H9 (cell line): ENCODE data around the gene GLYR1. TPM values are rescaled to one million over a fixed set of nuclear protein-coding genes. Genes with fewer than 3 reads are reported as not detected.
A peak's percentile ranks its signal among the peaks of the same experiment; 100 is the strongest.

Experiments
- DNase-seq: peaks from one replicate; pipeline ENCODE4 v3.0.0-alpha.2; 2017
- H2AFZ ChIP-seq: one replicate; pipeline ENCODE4 v1.6.1; 2013; ENCODE audit warnings: mild to moderate bottlenecking, low read length, control low read depth, moderate library complexity
- H2AK5ac ChIP-seq: 2 replicates; pipeline ENCODE4 v1.6.1; 2013; ENCODE audit warnings: low read length, control low read depth, mixed read lengths; ENCODE audit not compliant: insufficient read length
- H2BK120ac ChIP-seq: one replicate; pipeline ENCODE4 v1.6.1; 2013; ENCODE audit warnings: low read depth, mild to moderate bottlenecking, low read length, control low read depth, inconsistent platforms; ENCODE audit not compliant: poor library complexity, severe bottlenecking
- H2BK12ac ChIP-seq: 2 replicates; pipeline ENCODE4 v1.6.1; 2013; ENCODE audit warnings: low read length, control low read depth, mixed read lengths, low read depth; ENCODE audit not compliant: insufficient read length
- H2BK15ac ChIP-seq: 2 replicates; pipeline ENCODE4 v1.6.1; 2013; ENCODE audit warnings: low read depth, low read length, control low read depth
- H2BK20ac ChIP-seq: one replicate; pipeline ENCODE4 v1.6.1; 2013; ENCODE audit warnings: low read depth, mild to moderate bottlenecking, low read length, control low read depth, inconsistent platforms; ENCODE audit not compliant: poor library complexity, severe bottlenecking
- H2BK5ac ChIP-seq: 2 replicates; pipeline ENCODE4 v1.6.1; 2013; ENCODE audit warnings: low read length, control low read depth, mixed read lengths; ENCODE audit not compliant: insufficient read length
- H3K14ac ChIP-seq: 2 replicates; pipeline ENCODE4 v1.6.1; 2013; ENCODE audit warnings: low read length, control low read depth; ENCODE audit not compliant: insufficient read depth
- H3K18ac ChIP-seq: 2 replicates; pipeline ENCODE4 v1.6.1; 2013; ENCODE audit warnings: low read depth, mild to moderate bottlenecking, mixed read lengths, low read length, control low read depth; ENCODE audit not compliant: insufficient read length
- H3K23ac ChIP-seq: 2 replicates; pipeline ENCODE4 v1.6.1; 2013; ENCODE audit warnings: low read length, control low read depth, mixed read lengths, low read depth; ENCODE audit not compliant: insufficient read length
- H3K23me2 ChIP-seq: 2 replicates; pipeline ENCODE4 v1.6.1; 2013; ENCODE audit warnings: low read depth, mild to moderate bottlenecking, mixed read lengths, low read length, control low read depth; ENCODE audit not compliant: insufficient read length, poor library complexity, severe bottlenecking
- H3K27ac ChIP-seq: 2 replicates; pipeline ENCODE4 v1.5.1; 2013; ENCODE audit warnings: low read length, control low read depth, mixed read lengths, low read depth; ENCODE audit not compliant: insufficient read length
- H3K27me3 ChIP-seq: 2 replicates; pipeline ENCODE4 v1.6.1; 2013; ENCODE audit warnings: low read length, control low read depth, inconsistent platforms; ENCODE audit not compliant: insufficient read depth
- H3K4ac ChIP-seq: 2 replicates; pipeline ENCODE4 v1.6.1; 2013; ENCODE audit warnings: low read depth, mild to moderate bottlenecking, control low read depth, inconsistent platforms, low read length, moderate library complexity
- H3K4me1 ChIP-seq: 2 replicates; pipeline ENCODE4 v1.6.1; 2013; ENCODE audit warnings: low read length, control low read depth, inconsistent platforms; ENCODE audit not compliant: insufficient read depth
- H3K4me2 ChIP-seq: 2 replicates; pipeline ENCODE4 v1.6.1; 2013; ENCODE audit warnings: low read length, control low read depth, mixed read lengths; ENCODE audit not compliant: insufficient read length, insufficient read depth
- H3K56ac ChIP-seq: 2 replicates; pipeline ENCODE4 v1.6.1; 2013; ENCODE audit warnings: low read depth, mild to moderate bottlenecking, mixed read lengths, low read length, control low read depth; ENCODE audit not compliant: insufficient read length
- H3K79me1 ChIP-seq: 2 replicates; pipeline ENCODE4 v1.6.1; 2013; ENCODE audit warnings: low read depth, mild to moderate bottlenecking, moderate library complexity, low read length, control low read depth, inconsistent platforms; ENCODE audit not compliant: insufficient read depth, poor library complexity, severe bottlenecking
- H3K79me2 ChIP-seq: 2 replicates; pipeline ENCODE4 v1.6.1; 2013; ENCODE audit warnings: low read length, control low read depth, inconsistent platforms; ENCODE audit not compliant: insufficient read depth
- H3K9ac ChIP-seq: 2 replicates; pipeline ENCODE4 v1.6.1; 2013; ENCODE audit warnings: low read length, control low read depth, mixed read lengths; ENCODE audit not compliant: insufficient read length; ENCODE audit errors: extremely low read depth
- H3K9me3 ChIP-seq: one replicate; pipeline ENCODE4 v1.6.1; 2013; ENCODE audit warnings: low read depth, low read length, inconsistent platforms; ENCODE audit not compliant: control insufficient read depth
- H3T11ph ChIP-seq: one replicate; pipeline ENCODE4 v1.6.1; 2013; ENCODE audit warnings: mild to moderate bottlenecking, low read length, control low read depth, inconsistent platforms
- H4K20me1 ChIP-seq: one replicate; pipeline ENCODE4 v1.6.1; 2013; ENCODE audit not compliant: control insufficient read depth, insufficient read length, insufficient read depth
- H4K5ac ChIP-seq: 2 replicates; pipeline ENCODE4 v1.6.1; 2013; ENCODE audit warnings: low read depth, mild to moderate bottlenecking, mixed read lengths, low read length, control low read depth; ENCODE audit not compliant: insufficient read length
- H4K8ac ChIP-seq: replicated peaks from 2 replicates; pipeline ENCODE4 v1.6.1; 2013; ENCODE audit warnings: low read length, control low read depth, mixed read lengths, low read depth; ENCODE audit not compliant: insufficient read length
- H4K91ac ChIP-seq: 2 replicates; pipeline ENCODE4 v1.6.1; 2013; ENCODE audit warnings: low read depth, mild to moderate bottlenecking, moderate library complexity, mixed read lengths, low read length, control low read depth; ENCODE audit not compliant: insufficient read length
- H3K27ac Mint-ChIP-seq, 3 experiments: 2 replicates in 2 of 3; 3 replicates in 1 of 3; pipeline ENCODE4 v1.8.0; 2020 to 2021; ENCODE audit warnings: mixed read lengths in 3 of 3, mild to moderate bottlenecking in 1 of 3, moderate library complexity in 1 of 3
- H3K27me3 Mint-ChIP-seq: 2 replicates; pipeline ENCODE4 v1.8.0; 2021; ENCODE audit warnings: low read depth, mild to moderate bottlenecking, moderate library complexity, mixed read lengths
- H3K36me3 Mint-ChIP-seq, 3 experiments: 2 replicates in 2 of 3; 3 replicates in 1 of 3; pipeline ENCODE4 v1.8.0; 2020 to 2021; ENCODE audit warnings: low read depth in 3 of 3, mixed read lengths in 3 of 3; ENCODE audit not compliant: insufficient read depth in 1 of 3
- H3K4me1 Mint-ChIP-seq, 2 experiments: 2 replicates each; pipeline ENCODE4 v1.8.0; 2020; ENCODE audit warnings: mixed read lengths in 2 of 2
- H3K4me3 Mint-ChIP-seq, 2 experiments: 2 replicates in 1 of 2; 3 replicates in 1 of 2; pipeline ENCODE4 v1.8.0; 2020 to 2021; ENCODE audit warnings: mild to moderate bottlenecking in 2 of 2, mixed read lengths in 2 of 2, moderate library complexity in 1 of 2
- H3K9me3 Mint-ChIP-seq, 2 experiments: 2 replicates in 1 of 2; 3 replicates in 1 of 2; pipeline ENCODE4 v1.8.0; 2020; ENCODE audit warnings: mild to moderate bottlenecking in 2 of 2, mixed read lengths in 2 of 2, moderate library complexity in 1 of 2
- CTCF ChIP-seq: fragments of 200-600 bp; sonication (generic); conservative IDR thresholded peaks from 3 replicates; pipeline ENCODE4 v1.8.0; 2021; ENCODE audit warnings: antibody characterized with exemption, mild to moderate bottlenecking
- WGBS: extraction: QIAGEN DNeasy Blood & Tissue Kit; methylation state at CpG from one replicate; pipeline ENCODE4 v1.1.7; 2013; ENCODE audit warnings: missing lambda C conversion rate, low lambda C conversion rate, mixed read lengths; ENCODE audit not compliant: insufficient read length; ENCODE audit errors: extremely low coverage; 5-methylcytosine and 5-hydroxymethylcytosine counted together
- total RNA-seq: library from RNA; stranded (reverse); gene quantifications from 2 replicates; pipeline ENCODE4 v1.2.1, GENCODE V29; 2021

Gene GLYR1
- total RNA-seq, 1 experiment from 2014 or later = 114 TPM

- H4K20me1 ChIP-seq = no peaks in the 10 kb centered on the region
- H2BK15ac ChIP-seq = no peak overlapping the region
- WGBS = no CpG with 5 or more reads among the region's 21 CpGs
Measured at GRCh38 chr16:4870138-4870671, 23.1 kb upstream of the GLYR1 start.

More at GRCh38 chr16:4870138-4870671, 23.1 kb upstream of the GLYR1 start:
- no peak overlapping the region for H3K9ac ChIP-seq
- no peak overlapping the region for H3K23ac ChIP-seq
- H3K14ac ChIP-seq = no peak overlapping the region
- H3K9me3 Mint-ChIP-seq = no peaks in the 10 kb centered on the region
- H2BK120ac ChIP-seq = no peak overlapping the region
- no peaks in the 10 kb centered on the region for H3K79me1 ChIP-seq
- H3K4me1 ChIP-seq = no peaks in the 10 kb centered on the region
- H3K27ac ChIP-seq = no peak overlapping the region
- H3K56ac ChIP-seq = no peak overlapping the region
- no peak overlapping the region for H2AK5ac ChIP-seq
- TF ChIP-seq CTCF = no peak
- no peaks in the 10 kb centered on the region; the same call in 1 of the 2 replicates for H3K27me3 ChIP-seq
- H2AFZ ChIP-seq = no peak overlapping the region
- no peak overlapping the region for H3K18ac ChIP-seq
- no peaks in the 10 kb centered on the region for H3K4me1 Mint-ChIP-seq
- H3K27me3 Mint-ChIP-seq = no peaks in the 10 kb centered on the region
- no peak overlapping the region for H2BK20ac ChIP-seq
- H3K4ac ChIP-seq = no peak overlapping the region
- peak overlapping the region in 1 of 3 experiments; percentile 75; a peak in 1 of 7 replicates for H3K27ac Mint-ChIP-seq
- no peaks in the 10 kb centered on the region for H3K9me3 ChIP-seq
- H2BK12ac ChIP-seq = no peak overlapping the region
- peaks cover 31 to 68% (median 65%) of the 10 kb centered on the region in 3 experiments for H3K36me3 Mint-ChIP-seq
- no peak overlapping the region for H2BK5ac ChIP-seq
- H3T11ph ChIP-seq = no peak overlapping the region
- no peak overlapping the region for H4K91ac ChIP-seq
- no peak overlapping the region for H4K5ac ChIP-seq
- no peaks in the 10 kb centered on the region for H3K23me2 ChIP-seq
- DNase-seq = no peak
- H3K4me2 ChIP-seq = no peak overlapping the region
- H4K8ac ChIP-seq = no peak overlapping the region
- no peak overlapping the region for H3K4me3 Mint-ChIP-seq
- H3K79me2 ChIP-seq = peaks cover 5% of the 10 kb centered on the region; the same call in 1 of the 2 replicates
